Natural killer cell (primary cell): ENCODE results near the gene TMPRSS3. TPM values are rescaled to one million over a fixed set of nuclear protein-coding genes. Genes with fewer than 3 reads are reported as not detected.

Experiments used
- ATAC-seq, 3 donors: fragments of 150-1000 bp in 2 of 3; fragments of 200-7000 bp in 1 of 3; cut with Tn5 transposase; 1 replicate in 1 of 3; 2 replicates in 2 of 3; pipeline ENCODE4 v1.10.0; 2021; ENCODE audit warnings: mild to moderate bottlenecking in 2 of 3, moderate library complexity in 2 of 3
- DNase-seq, 2 donors: peaks; one replicate each; pipeline versions ENCODE4 v3.0.0 to v3.0.0-alpha.2; 2013 to 2021; ENCODE audit warnings: mixed read lengths in 1 of 2
- H3K27ac ChIP-seq: one replicate; pipeline ENCODE4 v1.5.1; 2013; ENCODE audit warnings: mild to moderate bottlenecking, low read length
- H3K27me3 ChIP-seq: one replicate; pipeline ENCODE4 v1.6.1; 2013; ENCODE audit warnings: low read length; ENCODE audit not compliant: control insufficient read depth, insufficient read depth
- H3K36me3 ChIP-seq: one replicate; pipeline ENCODE4 v1.6.1; 2013; ENCODE audit warnings: low read length; ENCODE audit not compliant: control insufficient read depth, insufficient read depth
- H3K4me1 ChIP-seq: one replicate; pipeline ENCODE4 v1.6.1; 2013; ENCODE audit warnings: low read length; ENCODE audit not compliant: control insufficient read depth, insufficient read depth
- H3K4me3 ChIP-seq: one replicate; pipeline ENCODE4 v1.5.1; 2013; ENCODE audit warnings: low read length
- H3K9me3 ChIP-seq: one replicate; pipeline ENCODE4 v1.6.1; 2013; ENCODE audit warnings: low read length; ENCODE audit not compliant: control insufficient read depth, insufficient read depth
- H3K27ac Mint-ChIP-seq, 2 donors: one replicate each; pipeline ENCODE4 v1.8.0; 2022; ENCODE audit warnings: mild to moderate bottlenecking in 2 of 2, mixed read lengths in 2 of 2, moderate library complexity in 1 of 2
- H3K27me3 Mint-ChIP-seq, 2 donors: one replicate each; pipeline ENCODE4 v1.8.0; 2022; ENCODE audit warnings: low read depth in 2 of 2, mixed read lengths in 2 of 2
- H3K36me3 Mint-ChIP-seq: one replicate; pipeline ENCODE4 v1.8.0; 2022; ENCODE audit warnings: mixed read lengths
- H3K4me1 Mint-ChIP-seq, 2 donors: one replicate each; pipeline ENCODE4 v1.8.0; 2022; ENCODE audit warnings: mixed read lengths in 2 of 2
- H3K4me3 Mint-ChIP-seq: one replicate; pipeline ENCODE4 v1.8.0; 2022; ENCODE audit warnings: mild to moderate bottlenecking, moderate library complexity, mixed read lengths
- H3K9me3 Mint-ChIP-seq, 2 donors: one replicate each; pipeline ENCODE4 v1.8.0; 2022; ENCODE audit warnings: mixed read lengths in 2 of 2
- CTCF ChIP-seq: fragments of 200-600 bp; IDR thresholded peaks from one replicate; pipeline ENCODE4 v1.8.0; 2022; ENCODE audit warnings: antibody characterized with exemption
- WGBS: methylation state at CpG from one replicate; pipeline ENCODE4 v1.1.7; 2013; ENCODE audit warnings: missing lambda C conversion rate; ENCODE audit not compliant: insufficient coverage; 5-methylcytosine and 5-hydroxymethylcytosine counted together
- intact Hi-C: fragments of 100-400 bp; cut with micrococcal nuclease; formaldehyde crosslinking; loops from one replicate; pipeline ENCODE4 v1.14.2; 2022
- total RNA-seq, 4 donors: library from RNA; stranded (reverse); fragments of 120-200 nt in 1 of 4; gene quantifications; one replicate each; pipeline versions ENCODE4 v1.2.3 to v1.2.4, GENCODE V29; 2013 to 2022

Gene TMPRSS3
- total RNA-seq, 3 donors from 2014 or later (not counting 1 experiment from before 2014, with no cell fraction given), result 0.25 TPM; not detected in 2

GRCh38 chr21:42377951-42378340 lies 17.9 kb downstream of the TMPRSS3 start:
- intact Hi-C loops, result no loop called here
- H3K36me3 Mint-ChIP-seq, result peaks cover 11% of the 10 kb centered on the region
- Histone ChIP-seq H3K27me3 (no peaks in the 10 kb centered on the region), H3K4me3 (no peak overlapping the region), H3K9me3 (peaks cover 18% of the 10 kb centered on the region), H3K27ac (no peak overlapping the region), H3K4me1 (no peaks in the 10 kb centered on the region), H3K36me3 (no peaks in the 10 kb centered on the region)
- DNase-seq (no peak), ATAC-seq (no peak)
- 70% methylated on average over 5 of the region's 5 CpGs for WGBS
- H3K4me3 Mint-ChIP-seq, result no peak overlapping the region
- no peaks in the 10 kb centered on the region for H3K4me1 Mint-ChIP-seq
- peaks cover 2 to 7% of the 10 kb centered on the region in 2 donors for H3K9me3 Mint-ChIP-seq
- H3K27ac Mint-ChIP-seq, result no peak overlapping the region
- peaks cover 24 to 44% of the 10 kb centered on the region in 2 donors for H3K27me3 Mint-ChIP-seq
- no peak for TF ChIP-seq CTCF

- Histone ChIP-seq H3K36me3 (no peaks in the 10 kb centered on the region), H3K9me3 (peaks cover 13% of the 10 kb centered on the region), H3K4me3 (no peak overlapping the region), H3K27ac (no peak overlapping the region), H3K4me1 (no peaks in the 10 kb centered on the region), H3K27me3 (no peaks in the 10 kb centered on the region)
- no peak for TF ChIP-seq CTCF
- Mint-ChIP-seq H3K36me3 (peaks cover 11% of the 10 kb centered on the region), H3K4me3 (no peak overlapping the region), H3K9me3 (peaks cover 2 to 7% of the 10 kb centered on the region in 2 donors), H3K27me3 (peaks cover 26 to 49% of the 10 kb centered on the region in 2 donors), H3K27ac (no peak overlapping the region), H3K4me1 (no peaks in the 10 kb centered on the region)
- intact Hi-C loops, result no loop called here
- ATAC-seq (no peak), DNase-seq (no peak)
- 90% methylated on average over 24 of the region's 24 CpGs for WGBS
Observed at GRCh38 chr21:42377211-42377950, 18.5 kb downstream of the TMPRSS3 start.

- H3K4me1 Mint-ChIP-seq, result peaks cover 0 to 4% of the 10 kb centered on the region in 2 donors
- Histone ChIP-seq H3K27me3 (no peaks in the 10 kb centered on the region), H3K4me3 (no peak overlapping the region), H3K9me3 (peaks cover 4% of the 10 kb centered on the region), H3K4me1 (no peaks in the 10 kb centered on the region), H3K36me3 (no peaks in the 10 kb centered on the region), H3K27ac (no peak overlapping the region)
- 87% methylated on average over 32 of the region's 32 CpGs for WGBS
- H3K27me3 Mint-ChIP-seq, result peaks cover 30 to 54% of the 10 kb centered on the region in 2 donors
- peaks cover 2% of the 10 kb centered on the region for H3K36me3 Mint-ChIP-seq
- intact Hi-C loops, result no loop called here
- H3K9me3 Mint-ChIP-seq, result peaks cover 0 to under 1% of the 10 kb centered on the region in 2 donors
- TF ChIP-seq CTCF, result no peak
- no peak overlapping the region for H3K4me3 Mint-ChIP-seq
- ATAC-seq (peak in 1 of 3 donors; percentile 57), DNase-seq (no peak)
- no peak overlapping the region for H3K27ac Mint-ChIP-seq
Observed at GRCh38 chr21:42376338-42376982, 19.4 kb downstream of the TMPRSS3 start.
